Measurements from ENCODE around the gene CCL28.

- TF ChIP-seq CTCF (conservative IDR thresholded peaks at IDR 0.05) (no peak), EZH2 (IDR thresholded peaks at IDR 0.05; ENCODE audit: low read depth) (no peak)
These were observed 49.3 kb downstream of the CCL28 start for GRCh38 chr5:43362725-43363435.
